Mucosa of descending colon (tissue), 3 donors: ENCODE data around the gene BTG4. TPM values are rescaled to one million over a fixed set of nuclear protein-coding genes. Genes with fewer than 3 reads are reported as not detected.

Experiments used
- ATAC-seq: fragments of 200-7000 bp; cut with Tn5 transposase; one replicate; pipeline ENCODE4 v1.9.1; 2020; ENCODE audit warnings: mild to moderate bottlenecking, moderate library complexity
- DNase-seq, 3 donors: peaks; one replicate each; pipeline ENCODE4 v3.0.0-alpha.2; 2020
- H3K36me3 ChIP-seq: fragments of 200-600 bp; one replicate; pipeline ENCODE4 v1.8.0; 2021; ENCODE audit warnings: low read depth, mild to moderate bottlenecking
- H3K4me1 ChIP-seq: fragments of 200-600 bp; one replicate; pipeline ENCODE4 v1.8.0; 2021; ENCODE audit warnings: low read depth, mild to moderate bottlenecking
- H3K4me3 ChIP-seq: fragments of 200-600 bp; one replicate; pipeline ENCODE4 v1.8.0; 2021; ENCODE audit warnings: mild to moderate bottlenecking
- H3K9me3 ChIP-seq: fragments of 200-600 bp; one replicate; pipeline ENCODE4 v1.8.0; 2021; ENCODE audit warnings: mild to moderate bottlenecking
- intact Hi-C, 2 donors: fragments of 100-400 bp; cut with DNase I in 1 of 2; cut with micrococcal nuclease in 1 of 2; formaldehyde crosslinking; loops; one replicate each; pipeline versions ENCODE4 v1.11.0 to v1.11.1; 2022; cut with DNase I, micrococcal nuclease
- total RNA-seq, 3 donors: library from RNA; stranded (reverse); fragmentation: NEBNext Ultra II Directional in 2 of 3; extraction: Animal tissue kit (Norgen Biotek cat#: 25700) in 2 of 3; gene quantifications; one replicate each; pipeline versions ENCODE4 v1.2.1 to v1.2.4, GENCODE V29; 2021 to 2023
- TF ChIP-seq, protein P1 (sequence below): fragments of 200-600 bp; IDR thresholded peaks from one replicate; pipeline ENCODE4 v1.8.0; 2022; ENCODE audit warnings: antibody characterized with exemption, mild to moderate bottlenecking
- donor health status: DM: no; HTN: no; CAD: no; lungs with moderate emphysema.
- donor health status: DM: no; HTN: no; CAD: no.
- donor health status: DM: no; HTN: yes; CAD: no.

BTG4 gene
- total RNA-seq, 3 donors from 2014 or later = not detected

- DNase-seq (no peak), ATAC-seq (no peak)
- H3K4me3 ChIP-seq = no peak overlapping the region
- H3K9me3 ChIP-seq = no peaks in the 10 kb centered on the region
- H3K36me3 ChIP-seq = no peaks in the 10 kb centered on the region
- intact Hi-C loops = no loop called here
- no peaks in the 10 kb centered on the region for H3K4me1 ChIP-seq
- TF ChIP-seq, protein P1, sequence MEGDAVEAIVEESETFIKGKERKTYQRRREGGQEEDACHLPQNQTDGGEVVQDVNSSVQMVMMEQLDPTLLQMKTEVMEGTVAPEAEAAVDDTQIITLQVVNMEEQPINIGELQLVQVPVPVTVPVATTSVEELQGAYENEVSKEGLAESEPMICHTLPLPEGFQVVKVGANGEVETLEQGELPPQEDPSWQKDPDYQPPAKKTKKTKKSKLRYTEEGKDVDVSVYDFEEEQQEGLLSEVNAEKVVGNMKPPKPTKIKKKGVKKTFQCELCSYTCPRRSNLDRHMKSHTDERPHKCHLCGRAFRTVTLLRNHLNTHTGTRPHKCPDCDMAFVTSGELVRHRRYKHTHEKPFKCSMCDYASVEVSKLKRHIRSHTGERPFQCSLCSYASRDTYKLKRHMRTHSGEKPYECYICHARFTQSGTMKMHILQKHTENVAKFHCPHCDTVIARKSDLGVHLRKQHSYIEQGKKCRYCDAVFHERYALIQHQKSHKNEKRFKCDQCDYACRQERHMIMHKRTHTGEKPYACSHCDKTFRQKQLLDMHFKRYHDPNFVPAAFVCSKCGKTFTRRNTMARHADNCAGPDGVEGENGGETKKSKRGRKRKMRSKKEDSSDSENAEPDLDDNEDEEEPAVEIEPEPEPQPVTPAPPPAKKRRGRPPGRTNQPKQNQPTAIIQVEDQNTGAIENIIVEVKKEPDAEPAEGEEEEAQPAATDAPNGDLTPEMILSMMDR = no peak
Measured at GRCh38 chr11:111526501-111526900, 14.3 kb upstream of the BTG4 start.

- Histone ChIP-seq H3K4me3 (no peak overlapping the region), H3K9me3 (no peaks in the 10 kb centered on the region), H3K36me3 (no peaks in the 10 kb centered on the region), H3K4me1 (no peaks in the 10 kb centered on the region)
- ATAC-seq = no peak
- TF ChIP-seq, protein P1 = no peak
- intact Hi-C loops = no loop called here
- DNase-seq = no peak
Measured at GRCh38 chr11:111525456-111525855, 13.3 kb upstream of the BTG4 start.

DNA sequence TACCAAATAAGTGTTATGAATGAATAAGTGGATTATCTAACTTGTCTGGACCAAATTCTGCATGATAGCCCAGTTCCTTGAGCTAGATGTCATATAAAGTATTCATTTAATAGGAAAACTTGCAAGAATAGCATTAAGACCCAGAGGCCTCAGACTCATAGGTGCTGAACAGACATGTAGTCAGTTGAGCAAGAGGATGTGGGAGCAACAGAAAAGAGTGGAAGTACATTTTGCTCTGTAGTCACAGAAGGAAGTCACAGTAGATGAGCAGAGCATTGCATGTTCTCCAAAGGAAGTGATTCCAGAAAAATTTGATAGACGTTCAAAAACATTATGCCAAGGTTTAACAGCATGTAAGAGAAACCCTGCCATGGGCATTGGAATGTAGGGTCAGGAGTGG, 11.9 kb upstream of the BTG4 start:
- Histone ChIP-seq H3K4me3 (no peak overlapping the region), H3K9me3 (no peaks in the 10 kb centered on the region), H3K4me1 (no peaks in the 10 kb centered on the region), H3K36me3 (no peaks in the 10 kb centered on the region)
- DNase-seq (no peak), ATAC-seq (no peak)
- intact Hi-C loops = no loop called here
- TF ChIP-seq, protein P1 = no peak

DNA sequence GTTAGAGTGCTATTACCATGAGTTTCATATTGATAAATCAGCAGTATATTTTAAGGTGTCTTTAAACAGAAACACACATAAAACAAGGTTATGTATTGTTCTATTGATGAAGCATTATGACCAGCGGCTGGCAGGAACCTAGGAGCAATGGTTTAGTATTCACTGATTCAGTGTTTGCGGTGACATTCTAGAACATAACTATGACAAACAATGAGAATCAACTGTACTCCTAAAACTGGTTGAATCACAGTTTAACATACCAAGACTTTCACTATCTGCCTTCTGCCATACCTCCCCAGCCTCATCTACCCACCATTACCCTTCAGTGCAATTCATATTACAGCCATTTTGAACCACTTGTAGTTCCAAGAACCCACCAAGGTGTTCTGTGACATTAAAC, 11.2 kb upstream of the BTG4 start:
- intact Hi-C loops = no loop called here
- Histone ChIP-seq H3K9me3 (no peaks in the 10 kb centered on the region), H3K36me3 (no peaks in the 10 kb centered on the region), H3K4me3 (no peak overlapping the region), H3K4me1 (no peaks in the 10 kb centered on the region)
- no peak for ATAC-seq
- DNase-seq = no peak
- TF ChIP-seq, protein P1 = no peak

DNA sequence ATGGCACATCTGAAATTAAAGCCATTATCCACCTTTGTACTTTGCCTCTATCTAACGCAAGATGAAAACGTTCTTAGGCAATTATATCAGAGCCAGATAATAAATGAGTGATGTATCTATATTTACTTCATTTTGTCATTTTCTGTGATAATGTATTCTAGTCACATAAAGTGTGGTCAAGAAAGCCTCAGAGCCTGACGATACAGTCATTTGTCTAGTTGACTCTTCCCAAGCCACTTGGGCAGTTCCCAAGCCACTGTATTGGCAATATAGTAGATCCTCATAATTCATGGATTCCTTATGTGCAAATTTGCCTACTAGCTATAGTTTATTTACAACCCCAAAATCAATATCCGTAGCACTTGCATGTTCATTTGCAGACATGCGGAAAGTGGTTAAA, 10.2 kb upstream of the BTG4 start:
- intact Hi-C loops = no loop called here
- Histone ChIP-seq H3K9me3 (no peaks in the 10 kb centered on the region), H3K36me3 (no peaks in the 10 kb centered on the region), H3K4me3 (no peak overlapping the region), H3K4me1 (no peaks in the 10 kb centered on the region)
- TF ChIP-seq, protein P1 = no peak
- DNase-seq (no peak), ATAC-seq (no peak)

GRCh38 chr11:111521135-111521534, 8.9 kb upstream of the BTG4 start:
- no peaks in the 10 kb centered on the region for H3K36me3 ChIP-seq
- DNase-seq = no peak
- no peaks in the 10 kb centered on the region for H3K9me3 ChIP-seq
- intact Hi-C loops = no loop called here
- TF ChIP-seq, protein P1 = no peak
- no peak overlapping the region for H3K4me3 ChIP-seq
- no peaks in the 10 kb centered on the region for H3K4me1 ChIP-seq
- ATAC-seq = no peak
